OCI-LY7 (cell line): ENCODE data around the gene ATAD3A. TPM values are rescaled to one million over a fixed set of nuclear protein-coding genes. Genes with fewer than 3 reads are reported as not detected.

Experiments used
- BruUV-seq: library from RNA; stranded (reverse); fragments of 400-500 nt; replicated peaks from 2 replicates; lab custom pipeline; 2021; lab: Mats Ljungman, UMichigan
- CTCF ChIA-PET: fragments of 300-600 bp; sonication (Branson Sonifier 250); formaldehyde crosslinking; loops from one replicate; lab custom pipeline; 2022; ENCODE audit warnings: antibody characterized with exemption; ENCODE audit not compliant: unreplicated experiment; lab: Charles Lee
- POLR2A ChIA-PET: fragments of 300-600 bp; sonication (Branson Sonifier 250); formaldehyde crosslinking; loops from one replicate; lab custom pipeline; 2022; ENCODE audit warnings: antibody characterized with exemption; lab: Charles Lee
- DNase-seq: peaks from one replicate; pipeline ENCODE4 v3.0.0-alpha.2; 2015; ENCODE audit warnings: low spot score
- H2AFZ ChIP-seq: fragments of 200-600 bp; sonication (generic), shearing (Covaris generic); 2 replicates; pipeline ENCODE4 v1.6.1; 2014; ENCODE audit warnings: mild to moderate bottlenecking, antibody characterized with exemption, low read length, moderate library complexity
- H3K27ac ChIP-seq: fragments of 200-600 bp; sonication (generic); 2 replicates; pipeline ENCODE4 v1.5.1; 2014; ENCODE audit warnings: mixed run types, low read depth, mild to moderate bottlenecking, moderate library complexity, low read length, inconsistent platforms; ENCODE audit not compliant: poor library complexity, severe bottlenecking
- H3K36me3 ChIP-seq: fragments of 200-600 bp; sonication (generic); 2 replicates; pipeline ENCODE4 v1.6.1; 2014; ENCODE audit warnings: mild to moderate bottlenecking, antibody characterized with exemption, low read length, moderate library complexity, mixed read lengths; ENCODE audit not compliant: insufficient read depth
- H3K4me1 ChIP-seq: fragments of 200-600 bp; sonication (generic); 2 replicates; pipeline ENCODE4 v1.5.1; 2014; ENCODE audit warnings: mild to moderate bottlenecking, low read length; ENCODE audit not compliant: insufficient read depth, poor library complexity, severe bottlenecking
- H3K4me2 ChIP-seq: fragments of 200-600 bp; sonication (generic); 2 replicates; pipeline ENCODE4 v1.6.1; 2014; ENCODE audit warnings: mild to moderate bottlenecking, low read length
- H3K4me3 ChIP-seq: fragments of 200-600 bp; sonication (generic); 2 replicates; pipeline ENCODE4 v1.5.1; 2014; ENCODE audit warnings: mild to moderate bottlenecking, low read depth, low read length; ENCODE audit not compliant: poor library complexity, severe bottlenecking
- H3K79me2 ChIP-seq: fragments of 200-600 bp; sonication (generic); 2 replicates; pipeline ENCODE4 v1.6.1; 2016; ENCODE audit warnings: low read depth, mild to moderate bottlenecking, low read length, moderate library complexity, mixed read lengths; ENCODE audit not compliant: insufficient read depth
- H3K9me2 ChIP-seq: fragments of 200-600 bp; sonication (generic); 2 replicates; pipeline ENCODE4 v1.6.1; 2016; ENCODE audit warnings: mild to moderate bottlenecking, low read length, mixed read lengths; ENCODE audit not compliant: insufficient read depth
- H3K9me3 ChIP-seq: fragments of 200-600 bp; sonication (generic); 2 replicates; pipeline ENCODE4 v1.6.1; 2014; ENCODE audit warnings: mild to moderate bottlenecking, mixed run types, low read length, mixed read lengths
- H4K20me1 ChIP-seq: fragments of 200-600 bp; sonication (generic); 2 replicates; pipeline ENCODE4 v1.6.1; 2014; ENCODE audit warnings: mild to moderate bottlenecking, antibody characterized with exemption, low read length, moderate library complexity, mixed read lengths; ENCODE audit not compliant: insufficient read depth
- CTCF ChIP-seq: fragments of 200-600 bp; sonication (generic); conservative IDR thresholded peaks from 2 replicates; pipeline ENCODE4 v1.5.1; 2014; ENCODE audit warnings: mild to moderate bottlenecking, antibody characterized with exemption, low read length, moderate library complexity, mixed read lengths
- EZH2phosphoT487 ChIP-seq: fragments of 200-600 bp; sonication (generic); IDR thresholded peaks from 2 replicates; pipeline ENCODE4 v1.6.1; 2018; ENCODE audit warnings: low read depth, borderline replicate concordance, mild to moderate bottlenecking, mixed run types, antibody characterized with exemption, low read length, moderate library complexity, mixed read lengths
- intact Hi-C: fragments of 100-400 bp; cut with micrococcal nuclease; formaldehyde crosslinking; loops from one replicate; pipeline ENCODE4 v1.10.0; 2022; ENCODE audit not compliant: unreplicated experiment
- total RNA-seq, 2 experiments: library from RNA; depleted of rRNA in 1 of 2; stranded (reverse); fragments of >200 nt in 1 of 2; shearing (Covaris generic) in 1 of 2; gene quantifications; 2 replicates each; pipeline ENCODE4 v1.2.3, GENCODE V29; 2014 to 2022

Gene ATAD3A
- total RNA-seq, 2 experiments from 2014 or later = 81.9 to 88.6 TPM

- intact Hi-C loops = no loop called here
- BruUV-seq = no TSS peak
- CTCF ChIA-PET = no interaction called here
These were observed 71.5 kb downstream of the ATAD3A start for GRCh38 chr1:1583347-1584010.

More at GRCh38 chr1:1583347-1584010, 71.5 kb downstream of the ATAD3A start:
- no peaks in the 10 kb centered on the region for H3K9me3 ChIP-seq
- H3K36me3 ChIP-seq = no peaks in the 10 kb centered on the region
- TF ChIP-seq CTCF (no peak), EZH2phosphoT487 (no peak)
- H2AFZ ChIP-seq = no peak overlapping the region
- H3K4me1 ChIP-seq = no peaks in the 10 kb centered on the region
- no peaks in the 10 kb centered on the region for H4K20me1 ChIP-seq
- H3K9me2 ChIP-seq = no peaks in the 10 kb centered on the region
- no peak overlapping the region for H3K4me3 ChIP-seq
- no peak overlapping the region for H3K27ac ChIP-seq
- no peak for DNase-seq
- no peaks in the 10 kb centered on the region for H3K79me2 ChIP-seq
- no peak overlapping the region for H3K4me2 ChIP-seq
- POLR2A ChIA-PET = no interaction called here

Other genes starting within 250 kb of the ATAD3A start
- gene UBE2J2, start 238.3 kb upstream of the ATAD3A start, total RNA-seq (2014; rRNA removed; shearing (Covaris generic)) = 61.6 and 69.2 TPM in 2 replicates
- gene UBE2J2, start 238.3 kb upstream of the ATAD3A start, total RNA-seq (2022) = 87.0 and 88.7 TPM in 2 replicates
- gene SCNN1D, start 231.7 kb upstream of the ATAD3A start, total RNA-seq (2014; rRNA removed; shearing (Covaris generic)) = 3.9 and 6.2 TPM in 2 replicates
- 11.3 and 12.7 TPM in 2 replicates for gene SCNN1D, start 231.7 kb upstream of the ATAD3A start, total RNA-seq (2022)
- gene ACAP3, start 204.2 kb upstream of the ATAD3A start, total RNA-seq (2014; rRNA removed; shearing (Covaris generic)) = 26.3 and 26.8 TPM in 2 replicates
- 47.6 and 47.7 TPM in 2 replicates for gene ACAP3, start 204.2 kb upstream of the ATAD3A start, total RNA-seq (2022)
- gene PUSL1, start 203.6 kb upstream of the ATAD3A start, total RNA-seq (2014; rRNA removed; shearing (Covaris generic)) = 41.8 and 57.1 TPM in 2 replicates
- gene PUSL1, start 203.6 kb upstream of the ATAD3A start, total RNA-seq (2022) = 31.3 and 32.2 TPM in 2 replicates
- gene INTS11, start 187.5 kb upstream of the ATAD3A start, total RNA-seq (2014; rRNA removed; shearing (Covaris generic)) = 128 and 142 TPM in 2 replicates
- gene INTS11, start 187.5 kb upstream of the ATAD3A start, total RNA-seq (2022) = 146 and 162 TPM in 2 replicates
- gene CPTP, start 187.4 kb upstream of the ATAD3A start, total RNA-seq (2014; rRNA removed; shearing (Covaris generic)) = 16.6 and 18.5 TPM in 2 replicates
- 20.3 and 20.6 TPM in 2 replicates for gene CPTP, start 187.4 kb upstream of the ATAD3A start, total RNA-seq (2022)
- 0.41 and 1.1 TPM in 2 replicates for gene TAS1R3, start 180.9 kb upstream of the ATAD3A start, total RNA-seq (2014; rRNA removed; shearing (Covaris generic))
- 0.99 and 1.2 TPM in 2 replicates for gene TAS1R3, start 180.9 kb upstream of the ATAD3A start, total RNA-seq (2022)
- gene DVL1, start 162.7 kb upstream of the ATAD3A start, total RNA-seq (2014; rRNA removed; shearing (Covaris generic)) = 41.7 and 47.1 TPM in 2 replicates
- 27.8 and 30.7 TPM in 2 replicates for gene DVL1, start 162.7 kb upstream of the ATAD3A start, total RNA-seq (2022)
- not detected in 2 replicates for gene MXRA8, start 153.6 kb upstream of the ATAD3A start, total RNA-seq (2014; rRNA removed; shearing (Covaris generic))
- gene MXRA8, start 153.6 kb upstream of the ATAD3A start, total RNA-seq (2022) = not detected in 2 replicates
- 156 and 163 TPM in 2 replicates for gene AURKAIP1, start 137.0 kb upstream of the ATAD3A start, total RNA-seq (2014; rRNA removed; shearing (Covaris generic))
- 145 and 172 TPM in 2 replicates for gene AURKAIP1, start 137.0 kb upstream of the ATAD3A start, total RNA-seq (2022)
- 297 and 307 TPM in 2 replicates for gene CCNL2, start 112.8 kb upstream of the ATAD3A start, total RNA-seq (2014; rRNA removed; shearing (Covaris generic))
- 213 and 238 TPM in 2 replicates for gene CCNL2, start 112.8 kb upstream of the ATAD3A start, total RNA-seq (2022)
- 165 and 196 TPM in 2 replicates for gene MRPL20, start 104.9 kb upstream of the ATAD3A start, total RNA-seq (2014; rRNA removed; shearing (Covaris generic))
- 116 and 143 TPM in 2 replicates for gene MRPL20, start 104.9 kb upstream of the ATAD3A start, total RNA-seq (2022)
- gene ANKRD65, start 90.9 kb upstream of the ATAD3A start, total RNA-seq (2014; rRNA removed; shearing (Covaris generic)) = not detected in 2 replicates
- gene ANKRD65, start 90.9 kb upstream of the ATAD3A start, total RNA-seq (2022) = not detected in 2 replicates
- not detected in 2 replicates for gene VWA1, start 76.5 kb upstream of the ATAD3A start, total RNA-seq (2014; rRNA removed; shearing (Covaris generic))
- not detected in 2 replicates for gene VWA1, start 76.5 kb upstream of the ATAD3A start, total RNA-seq (2022)
- 1.6 TPM in 1 of 2 replicates, not detected in the other for gene ATAD3C, start 62.5 kb upstream of the ATAD3A start, total RNA-seq (2014; rRNA removed; shearing (Covaris generic))
- gene ATAD3C, start 62.5 kb upstream of the ATAD3A start, total RNA-seq (2022) = 2.1 and 3.0 TPM in 2 replicates
- 43.8 and 54.9 TPM in 2 replicates for gene ATAD3B, start 40.4 kb upstream of the ATAD3A start, total RNA-seq (2014; rRNA removed; shearing (Covaris generic))
- gene ATAD3B, start 40.4 kb upstream of the ATAD3A start, total RNA-seq (2022) = 54.3 and 62.4 TPM in 2 replicates
- gene TMEM240, start 28.5 kb downstream of the ATAD3A start, total RNA-seq (2014; rRNA removed; shearing (Covaris generic)) = 0.64 and 0.76 TPM in 2 replicates
- 2.1 and 2.7 TPM in 2 replicates for gene TMEM240, start 28.5 kb downstream of the ATAD3A start, total RNA-seq (2022)
- gene SSU72, start 62.7 kb downstream of the ATAD3A start, total RNA-seq (2014; rRNA removed; shearing (Covaris generic)) = 97.7 and 101 TPM in 2 replicates
- 141 and 149 TPM in 2 replicates for gene SSU72, start 62.7 kb downstream of the ATAD3A start, total RNA-seq (2022)
- 2.7 and 3.1 TPM in 2 replicates for gene FNDC10, start 88.0 kb downstream of the ATAD3A start, total RNA-seq (2014; rRNA removed; shearing (Covaris generic))
- 1.3 and 2.7 TPM in 2 replicates for gene FNDC10, start 88.0 kb downstream of the ATAD3A start, total RNA-seq (2022)
- 46.4 and 64.9 TPM in 2 replicates for gene MIB2, start 103.3 kb downstream of the ATAD3A start, total RNA-seq (2014; rRNA removed; shearing (Covaris generic))
- gene MIB2, start 103.3 kb downstream of the ATAD3A start, total RNA-seq (2022) = 54.0 and 55.3 TPM in 2 replicates
- gene MMP23B, start 120.0 kb downstream of the ATAD3A start, total RNA-seq (2014; rRNA removed; shearing (Covaris generic)) = 1.3 and 2.2 TPM in 2 replicates
- 7.6 and 8.7 TPM in 2 replicates for gene MMP23B, start 120.0 kb downstream of the ATAD3A start, total RNA-seq (2022)
- 21.6 and 24.0 TPM in 2 replicates for gene CDK11B, start 146.8 kb downstream of the ATAD3A start, total RNA-seq (2014; rRNA removed; shearing (Covaris generic))
- gene CDK11B, start 146.8 kb downstream of the ATAD3A start, total RNA-seq (2022) = 44.2 and 51.5 TPM in 2 replicates
- 24.2 and 26.6 TPM in 2 replicates for gene SLC35E2B, start 180.6 kb downstream of the ATAD3A start, total RNA-seq (2014; rRNA removed; shearing (Covaris generic))
- 58.9 and 61.2 TPM in 2 replicates for gene SLC35E2B, start 180.6 kb downstream of the ATAD3A start, total RNA-seq (2022)
- gene CDK11A, start 212.2 kb downstream of the ATAD3A start, total RNA-seq (2014; rRNA removed; shearing (Covaris generic)) = 50.9 and 66.1 TPM in 2 replicates
- 90.5 and 92.1 TPM in 2 replicates for gene CDK11A, start 212.2 kb downstream of the ATAD3A start, total RNA-seq (2022)